H4 (cell line): ENCODE results near the gene CALML3. TPM values are rescaled to one million over a fixed set of nuclear protein-coding genes. Genes with fewer than 3 reads are reported as not detected.
"Not testable (repeated sequence)": the region's sequence is repeated elsewhere in the genome, so short reads cannot be mapped to it uniquely, and the experiment has no call there.

ENCODE experiments used
- DNase-seq: peaks from one replicate; pipeline ENCODE4 v3.0.0-alpha.2; 2015; ENCODE audit warnings: low spot score
- total RNA-seq: library from RNA; depleted of rRNA; stranded (reverse); fragments of >200 nt; shearing (Covaris generic); gene quantifications from 2 replicates; pipeline ENCODE4 v1.2.3, GENCODE V29; 2014; rRNA removed

Gene CALML3
- not detected in 2 replicates for total RNA-seq

- no peak for DNase-seq
Observed at GRCh38 chr10:5524641-5525560, at the start of gene CALML3. Gene CALML3, plus strand, starts transcription at chr10:5524961. Its CDS starts 125 bp downstream, at chr10:5525086.

- DNase-seq = not testable (repeated sequence)
Observed at GRCh38 chr10:5475088-5475487, 49.7 kb upstream of the CALML3 start.

- not testable (repeated sequence) for DNase-seq
Observed at GRCh38 chr10:5475974-5476807, 48.6 kb upstream of the CALML3 start.

DNA sequence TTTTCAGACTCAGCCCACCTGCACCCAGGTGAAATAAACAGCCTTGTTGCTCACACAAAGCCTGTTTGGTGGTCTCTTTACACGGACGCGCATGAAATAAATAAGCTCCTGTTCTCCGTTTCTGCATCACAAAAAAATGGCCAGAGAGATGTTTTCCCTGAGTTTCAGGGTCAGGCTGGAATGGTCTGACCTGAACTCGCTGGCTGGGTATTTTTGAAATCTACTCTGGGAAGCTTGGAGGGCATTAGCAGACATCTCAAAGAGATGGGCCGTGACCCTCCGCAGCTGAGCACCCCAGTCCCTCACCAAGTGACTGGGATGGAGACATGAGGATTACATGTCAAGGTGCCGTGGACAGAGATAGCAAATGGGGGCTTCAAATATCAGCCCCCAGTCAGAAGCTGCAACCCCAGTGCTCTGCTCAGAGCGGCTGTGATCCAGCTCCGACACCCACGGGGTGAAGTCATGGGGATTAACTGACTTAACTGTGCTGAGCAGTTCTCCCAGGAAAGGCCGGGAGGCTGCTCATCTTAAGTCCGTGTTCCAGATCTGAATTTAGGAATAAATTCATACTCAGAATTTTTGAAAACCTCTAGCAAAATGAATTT is 47.7 kb upstream of the CALML3 start:
- no peak for DNase-seq

GRCh38 chr10:5477948-5478693 is 46.6 kb upstream of the CALML3 start:
- DNase-seq = no peak

- DNase-seq = no peak
Observed at GRCh38 chr10:5478694-5479305, 46.0 kb upstream of the CALML3 start.

DNA sequence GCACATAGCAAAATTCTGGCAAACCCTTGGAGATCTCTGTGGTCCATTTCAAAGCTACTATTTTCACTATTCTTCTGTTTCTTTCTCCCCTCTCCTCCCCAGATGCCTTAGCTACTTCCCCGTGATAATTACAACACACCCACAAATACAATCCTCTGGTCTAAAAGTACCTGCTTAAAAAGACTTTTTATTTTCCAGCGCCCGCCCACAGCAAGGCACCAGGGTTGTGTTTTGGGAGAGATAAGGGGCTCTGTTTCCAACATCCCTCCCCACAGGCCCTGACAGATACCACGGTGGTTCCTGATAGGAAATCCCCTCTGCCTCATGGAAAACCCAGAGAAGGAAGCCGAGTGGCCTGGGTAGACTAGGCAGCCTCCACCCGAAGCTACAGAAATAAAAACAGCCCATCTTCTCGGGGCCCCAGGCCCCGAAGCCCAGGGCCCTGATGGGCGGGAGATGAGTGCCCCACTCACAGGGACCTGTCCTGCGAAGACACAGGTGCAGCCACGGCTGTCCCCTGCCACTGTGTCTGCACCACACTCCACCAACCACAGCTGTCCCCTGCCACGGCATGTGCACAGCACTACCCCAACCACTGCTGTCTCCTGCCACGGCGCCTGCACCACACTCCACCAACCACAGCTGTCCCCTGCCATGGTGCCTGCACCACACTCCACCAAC is 45.1 kb upstream of the CALML3 start:
- DNase-seq = no peak

DNA sequence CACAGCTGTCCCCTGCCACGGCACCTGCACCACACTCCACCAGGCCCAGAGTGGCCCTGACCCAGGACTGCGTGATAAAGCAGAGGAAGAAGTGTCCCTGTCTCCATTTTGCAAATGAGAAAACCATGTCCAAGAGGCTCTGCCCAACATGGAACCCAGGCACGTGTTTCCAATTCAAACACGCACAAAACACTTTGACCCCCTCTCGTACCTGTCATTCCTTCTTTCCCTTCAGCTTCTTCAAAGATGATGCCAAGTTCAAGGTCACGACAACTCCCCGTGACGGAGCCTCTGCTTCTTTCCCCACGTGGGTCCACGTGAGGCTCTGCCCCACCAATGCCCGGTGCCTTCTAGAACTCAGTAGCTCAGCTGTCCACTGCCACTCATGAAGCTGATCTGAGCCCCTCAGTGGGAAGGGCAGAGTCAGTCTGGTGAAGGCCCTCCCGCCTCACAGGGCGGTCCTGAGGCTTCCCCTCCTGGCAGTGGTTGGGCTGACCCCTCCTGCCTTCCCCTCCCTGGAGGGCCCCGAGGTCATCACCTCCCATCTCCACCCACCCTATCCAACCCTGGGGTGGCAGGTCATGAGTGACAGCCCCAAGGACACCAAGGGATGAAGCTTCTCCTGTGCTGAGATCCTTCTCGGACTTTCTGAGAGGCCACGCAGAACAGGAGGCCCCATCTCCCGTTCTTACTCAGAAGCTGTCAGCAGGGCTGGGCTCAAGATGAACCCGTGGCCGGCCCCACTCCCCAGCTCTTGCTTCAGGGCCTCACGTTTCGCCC is 44.4 kb upstream of the CALML3 start:
- no peak for DNase-seq

DNA sequence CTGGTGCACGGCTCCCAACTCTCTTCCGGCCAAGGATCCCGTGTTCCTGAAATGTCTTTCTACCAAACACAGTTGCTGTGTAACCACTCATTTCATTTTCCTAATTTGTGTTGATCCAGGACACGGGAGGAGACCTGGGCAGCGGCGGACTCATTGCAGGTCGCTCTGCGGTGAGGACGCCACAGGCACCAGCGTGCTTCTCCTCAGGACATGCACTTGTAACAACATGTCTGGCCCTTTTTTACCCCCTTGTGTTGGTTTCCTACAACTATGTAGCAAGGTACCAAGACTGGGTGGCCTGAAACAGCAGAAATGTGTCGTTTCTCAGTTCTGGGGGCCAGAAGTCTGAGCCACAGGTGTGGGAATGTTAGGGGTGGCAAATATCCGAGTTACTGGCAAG is 43.6 kb upstream of the CALML3 start:
- no peak for DNase-seq

- DNase-seq = no peak
Observed at GRCh38 chr10:5482016-5482415, 42.7 kb upstream of the CALML3 start.

- DNase-seq = no peak
Observed at GRCh38 chr10:5484205-5484604, 40.6 kb upstream of the CALML3 start.

- no peak for DNase-seq
Observed at GRCh38 chr10:5485290-5485689, 39.5 kb upstream of the CALML3 start.

DNA sequence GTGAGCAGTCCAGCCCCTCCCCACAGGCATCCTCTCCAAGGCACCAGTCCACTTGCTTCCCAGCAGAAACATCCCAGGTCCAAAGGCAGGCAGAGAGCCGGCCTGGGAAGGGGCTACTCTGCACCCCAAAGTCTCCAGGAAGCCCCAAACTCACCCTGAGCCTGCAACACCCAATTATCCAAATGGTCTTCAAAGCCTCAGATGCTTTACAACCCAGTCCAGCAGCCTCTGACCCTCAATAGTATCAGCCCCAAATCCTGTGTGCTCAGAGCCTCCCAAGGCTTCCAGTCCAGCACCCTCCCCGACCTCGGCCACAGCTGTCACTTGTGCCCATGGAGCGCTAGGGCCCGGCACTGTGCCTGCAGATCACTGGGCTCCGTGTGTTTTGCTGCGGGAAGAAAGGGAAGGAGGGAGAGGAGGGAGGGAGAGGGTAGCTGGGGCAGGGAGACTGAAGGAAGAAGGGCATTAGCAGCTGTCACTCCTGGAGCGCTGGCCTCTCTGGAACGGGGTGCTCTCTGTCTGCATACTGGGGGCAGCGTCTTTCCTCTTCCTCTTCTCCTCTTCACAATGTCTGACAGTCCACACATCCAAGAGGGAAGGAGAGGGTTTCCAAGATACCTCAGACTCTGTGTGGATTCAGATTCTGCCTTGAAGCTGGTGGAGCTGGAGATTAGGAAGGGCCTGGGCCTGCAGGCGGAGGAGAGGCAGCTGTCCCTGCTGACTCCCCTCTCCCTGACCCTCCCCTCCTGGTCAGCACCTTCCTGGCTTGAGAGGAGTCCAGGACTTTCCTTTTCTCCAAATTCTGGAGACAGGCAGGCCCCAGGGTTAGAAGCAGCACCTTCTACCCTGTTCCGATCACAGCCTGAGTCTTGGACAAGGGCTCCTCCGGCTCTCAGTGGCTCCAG is 38.6 kb upstream of the CALML3 start:
- DNase-seq = no peak

GRCh38 chr10:5486853-5487235 is 37.9 kb upstream of the CALML3 start:
- no peak for DNase-seq

DNA sequence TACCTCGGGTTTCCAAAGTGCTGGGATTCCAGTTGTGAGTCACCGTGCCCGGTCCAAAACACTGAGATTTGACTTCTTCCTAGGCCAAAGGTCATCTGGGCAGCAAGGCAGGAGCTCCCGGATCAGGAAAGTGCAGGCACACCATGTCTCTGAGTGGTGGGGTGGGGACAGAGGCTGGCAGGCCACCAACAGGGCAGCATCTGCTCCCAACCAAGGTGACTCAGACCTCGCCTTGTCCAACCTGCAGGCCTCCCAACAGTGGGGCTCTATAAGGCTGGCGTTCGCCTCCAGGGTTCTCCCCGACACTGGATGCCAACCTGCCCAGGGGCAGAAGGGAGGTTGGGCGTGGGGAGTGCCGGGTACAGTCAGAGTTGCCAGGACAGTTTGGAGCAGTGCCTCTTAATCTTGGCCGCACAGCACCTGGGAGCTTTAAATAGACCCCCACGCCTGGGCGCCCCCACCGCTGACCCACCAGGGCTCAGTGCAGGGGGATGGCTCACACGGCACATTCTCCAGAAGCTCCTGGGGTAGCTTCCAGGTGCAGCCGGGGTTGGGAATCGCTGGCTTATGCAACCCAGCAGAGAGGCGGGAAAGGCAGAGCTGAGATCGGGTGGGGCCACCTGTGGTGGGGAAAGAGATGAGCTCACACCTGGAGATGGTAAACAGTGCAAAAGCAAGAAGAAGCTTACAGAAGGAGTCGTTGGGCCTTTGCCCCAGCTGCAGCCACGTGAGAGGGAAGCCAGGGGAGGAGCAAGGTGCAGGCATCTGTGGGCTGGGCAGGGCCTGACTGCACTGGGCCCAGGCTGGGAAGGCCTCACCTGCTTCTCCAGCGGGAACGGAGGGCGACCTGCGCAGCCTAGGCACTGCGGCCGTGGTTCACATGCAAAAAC is 36.2 kb upstream of the CALML3 start:
- DNase-seq = no peak

GRCh38 chr10:5490032-5490431 is 34.7 kb upstream of the CALML3 start:
- DNase-seq = no peak

- DNase-seq = no peak
Observed at GRCh38 chr10:5490698-5491464, 33.9 kb upstream of the CALML3 start.
